Right lobe of liver (tissue), 6 donors: ENCODE data around the gene C11orf58. TPM values are rescaled to one million over a fixed set of nuclear protein-coding genes. Genes with fewer than 3 reads are reported as not detected.

Source experiments
- ATAC-seq, 4 donors: fragments of 200-7000 bp; cut with Tn5 transposase; one replicate each; pipeline ENCODE4 v1.9.1; 2020; ENCODE audit warnings: mild to moderate bottlenecking in 4 of 4, moderate library complexity in 4 of 4
- DNase-seq, 3 donors: peaks; one replicate each; pipeline ENCODE4 v3.0.0-alpha.2; 2020
- H3K27ac ChIP-seq, 3 donors: fragments of 200-600 bp; one replicate each; pipeline ENCODE4 v1.8.0; 2022
- H3K27me3 ChIP-seq, 2 donors: fragments of 200-600 bp; one replicate each; pipeline ENCODE4 v1.8.0; 2022
- H3K36me3 ChIP-seq, 4 donors: fragments of 200-600 bp; sonication (generic) in 1 of 4; one replicate each; pipeline versions ENCODE4 v1.5.1 to v1.8.0; 2017 to 2022; ENCODE audit warnings: control low read depth in 1 of 4
- H3K4me1 ChIP-seq, 4 donors: fragments of 200-600 bp; sonication (generic) in 1 of 4; one replicate each; pipeline versions ENCODE4 v1.5.1 to v1.8.0; 2017 to 2022; ENCODE audit warnings: control low read depth in 1 of 4
- H3K4me3 ChIP-seq, 3 donors: fragments of 200-600 bp; one replicate each; pipeline ENCODE4 v1.8.0; 2022
- H3K9me3 ChIP-seq, 4 donors: fragments of 200-600 bp; sonication (generic) in 1 of 4; one replicate each; pipeline versions ENCODE4 v1.5.1 to v1.8.0; 2017 to 2022; ENCODE audit warnings: control low read depth in 1 of 4
- CTCF ChIP-seq, 4 donors: fragments of 200-600 bp in 3 of 4; fragments of 450-650 bp in 1 of 4; IDR thresholded peaks; one replicate each; pipeline versions ENCODE4 v1.5.1 to v1.8.0; 2016 to 2022; ENCODE audit warnings: antibody characterized with exemption in 4 of 4, mild to moderate bottlenecking in 2 of 4
- POLR2A ChIP-seq: fragments of 450-650 bp; IDR thresholded peaks from one replicate; pipeline ENCODE4 v1.6.1; 2017; ENCODE audit warnings: antibody characterized with exemption, mild to moderate bottlenecking
- WGBS: methylation state at CpG from one replicate; pipeline ENCODE4 v1.1.6; 2018; ENCODE audit warnings: low coverage, low lambda C conversion rate; ENCODE audit not compliant: insufficient coverage; ENCODE audit errors: missing lambda C conversion rate; 5-methylcytosine and 5-hydroxymethylcytosine counted together
- intact Hi-C, 2 donors: fragments of 100-400 bp; cut with DNase I; formaldehyde crosslinking; loops; one replicate each; pipeline versions ENCODE4 v1.11.2 to v1.14.1; 2022
- long read RNA-seq: library from polyadenylated mRNA; unstranded; transcript quantifications from one replicate; pipeline ENCODE4 v2.0.0, GENCODE V29; 2019
- total RNA-seq, 6 experiments: library from RNA; depleted of rRNA in 2 of 6; stranded (reverse); fragments of >200 nt in 2 of 6; fragmentation: NEBNext Ultra II Directional in 3 of 6; extraction: Animal tissue kit (Norgen Biotek cat#: 25700) in 3 of 6; gene quantifications; one replicate each; pipeline versions ENCODE4 v1.1.0 to v1.2.4, GENCODE V29; 2016 to 2023
- donor health status: DM: no; HTN: yes; CAD: no.
- donor health status: DM: no; HTN: no; CAD: no.
- donor health status: DM: no; HTN: no; CAD: no.
- donor health status: DM: no; HTN: yes; CAD: no.
- donor health status: DM: no; HTN: yes; CAD: no.

C11orf58 gene
- total RNA-seq, result 10 to 100 TPM; 50.3 to 79.1 (median 56.9) TPM
- long read RNA-seq, transcript C11orf58-206 (3 exons, 762 nt), result minor isoform, 5 of 35 reads
- long read RNA-seq, transcript C11orf58-201 (5 exons, 2,049 nt), result major isoform, 26 of 35 reads
- long read RNA-seq, partial matches to known transcripts, result 0 of 35 reads
- long read RNA-seq, other reads (novel, unspliced or antisense), result 4 of 35 reads

- Histone ChIP-seq H3K4me1 (peaks cover 0 to 22% (median 3%) of the 10 kb centered on the region in 4 donors), H3K9me3 (no peaks in the 10 kb centered on the region), H3K4me3 (peak within 1 kb of the TSS; percentile 76 to 80 (median 79)), H3K27ac (peak within 1 kb of the TSS; percentile 93 to 96 (median 96)), H3K36me3 (no peaks in the 10 kb centered on the region), H3K27me3 (no peaks in the 10 kb centered on the region)
- TF ChIP-seq CTCF (IDR thresholded peaks at IDR 0.05) (no peak), POLR2A (peak; percentile 90)
- DNase-seq (peak; percentile 94 to 96 (median 96)), ATAC-seq (peak; percentile 96 to 99 (median 98))
- intact Hi-C loops, result no loop called here
- 0% methylated on average over 23 of the region's 47 CpGs for WGBS
These were observed at the start of gene C11orf58 for GRCh38 chr11:16738193-16738946. Gene C11orf58, plus strand, starts transcription at chr11:16738647. Its CDS starts 132 bp downstream, at chr11:16738779.

GRCh38 chr11:16690086-16690485 lies 48.4 kb upstream of the C11orf58 start:
- WGBS, result 92% methylated on average over 1 of the region's 1 CpG
- TF ChIP-seq POLR2A (no peak), CTCF (IDR thresholded peaks at IDR 0.05) (no peak)
- DNase-seq (no peak), ATAC-seq (no peak)
- Histone ChIP-seq H3K4me3 (no peak overlapping the region), H3K36me3 (no peaks in the 10 kb centered on the region), H3K9me3 (no peaks in the 10 kb centered on the region), H3K27ac (no peak overlapping the region), H3K27me3 (no peaks in the 10 kb centered on the region), H3K4me1 (no peaks in the 10 kb centered on the region)
- intact Hi-C loops, result no loop called here

- TF ChIP-seq CTCF (IDR thresholded peaks at IDR 0.05), result no peak
- TF ChIP-seq POLR2A, result no peak
- no peak for DNase-seq
- H3K4me1 ChIP-seq, result no peaks in the 10 kb centered on the region
- H3K27ac ChIP-seq, result no peak overlapping the region
- no peak for ATAC-seq
- H3K9me3 ChIP-seq, result no peaks in the 10 kb centered on the region
- H3K4me3 ChIP-seq, result no peak overlapping the region
- intact Hi-C loops, result no loop called here
- H3K27me3 ChIP-seq, result no peaks in the 10 kb centered on the region
- no peaks in the 10 kb centered on the region for H3K36me3 ChIP-seq
These were observed 34.7 kb upstream of the C11orf58 start for GRCh38 chr11:16703795-16704194.

- Histone ChIP-seq H3K4me3 (no peak overlapping the region), H3K36me3 (no peaks in the 10 kb centered on the region), H3K27ac (no peak overlapping the region), H3K4me1 (no peaks in the 10 kb centered on the region), H3K9me3 (no peaks in the 10 kb centered on the region), H3K27me3 (no peaks in the 10 kb centered on the region)
- intact Hi-C loops, result no loop called here
- TF ChIP-seq POLR2A, result no peak
- TF ChIP-seq CTCF (IDR thresholded peaks at IDR 0.05), result no peak
- ATAC-seq, result no peak
- WGBS, result 64% methylated on average over 1 of the region's 1 CpG
- no peak for DNase-seq
These were observed 24.9 kb upstream of the C11orf58 start for GRCh38 chr11:16713594-16713993.
